Parathyroid adenoma (tissue), 2 donors: ENCODE data around the gene SPATS2.
"Not testable (repeated sequence)": the region's sequence is repeated elsewhere in the genome, so short reads cannot be mapped to it uniquely, and the experiment has no call there.

Source experiments
- H2AFZ ChIP-seq: fragments of 300-600 bp; sonication (generic); one replicate; pipeline ENCODE4 v1.7.0; 2017; ENCODE audit warnings: antibody characterized with exemption, mild to moderate bottlenecking
- H3K27ac ChIP-seq: fragments of 300-600 bp; sonication (generic); one replicate; pipeline ENCODE4 v1.7.0; 2017
- H3K27me3 ChIP-seq: fragments of 300-600 bp; sonication (generic); one replicate; pipeline ENCODE4 v1.7.0; 2017; ENCODE audit warnings: low read length; ENCODE audit not compliant: control insufficient read depth, insufficient read depth
- H3K36me3 ChIP-seq: fragments of 300-600 bp; sonication (generic); one replicate; pipeline ENCODE4 v1.7.0; 2017; ENCODE audit warnings: low read length; ENCODE audit not compliant: control insufficient read depth, insufficient read depth
- H3K4me1 ChIP-seq: fragments of 300-600 bp; sonication (generic); one replicate; pipeline ENCODE4 v1.7.0; 2017; ENCODE audit warnings: control low read depth
- H3K4me2 ChIP-seq: fragments of 300-600 bp; sonication (generic); one replicate; pipeline ENCODE4 v1.7.0; 2017; ENCODE audit warnings: low read length
- H3K4me3 ChIP-seq: fragments of 300-600 bp; sonication (generic); one replicate; pipeline ENCODE4 v1.7.0; 2017; ENCODE audit warnings: low read depth, low read length
- H3K79me2 ChIP-seq: fragments of 300-600 bp; sonication (generic); one replicate; pipeline ENCODE4 v1.7.0; 2017; ENCODE audit warnings: control low read depth
- H3K9ac ChIP-seq: fragments of 300-600 bp; sonication (generic); one replicate; pipeline ENCODE4 v1.7.0; 2017; ENCODE audit warnings: mild to moderate bottlenecking
- H3K9me3 ChIP-seq: fragments of 300-600 bp; sonication (generic); one replicate; pipeline ENCODE4 v1.7.0; 2017; ENCODE audit warnings: low read length; ENCODE audit not compliant: control insufficient read depth
- CTCF ChIP-seq: fragments of 300-600 bp; sonication (generic); IDR thresholded peaks from one replicate; pipeline ENCODE4 v1.7.0; 2017; ENCODE audit warnings: antibody characterized with exemption, mild to moderate bottlenecking
- donor health status: primary hyperparathyroidism.

SPATS2 gene

GRCh38 chr12:49505672-49506071 lies 138.4 kb downstream of the SPATS2 start:
- no peak overlapping the region for H3K9ac ChIP-seq
- H3K27me3 ChIP-seq = no peaks in the 10 kb centered on the region
- no peak overlapping the region for H3K4me2 ChIP-seq
- H3K4me3 ChIP-seq = no peak overlapping the region
- H3K27ac ChIP-seq = no peak overlapping the region
- no peaks in the 10 kb centered on the region for H3K9me3 ChIP-seq
- no peaks in the 10 kb centered on the region for H3K4me1 ChIP-seq
- H3K79me2 ChIP-seq = no peaks in the 10 kb centered on the region
- H2AFZ ChIP-seq = no peak overlapping the region
- H3K36me3 ChIP-seq = no peaks in the 10 kb centered on the region
- no peak for TF ChIP-seq CTCF

DNA sequence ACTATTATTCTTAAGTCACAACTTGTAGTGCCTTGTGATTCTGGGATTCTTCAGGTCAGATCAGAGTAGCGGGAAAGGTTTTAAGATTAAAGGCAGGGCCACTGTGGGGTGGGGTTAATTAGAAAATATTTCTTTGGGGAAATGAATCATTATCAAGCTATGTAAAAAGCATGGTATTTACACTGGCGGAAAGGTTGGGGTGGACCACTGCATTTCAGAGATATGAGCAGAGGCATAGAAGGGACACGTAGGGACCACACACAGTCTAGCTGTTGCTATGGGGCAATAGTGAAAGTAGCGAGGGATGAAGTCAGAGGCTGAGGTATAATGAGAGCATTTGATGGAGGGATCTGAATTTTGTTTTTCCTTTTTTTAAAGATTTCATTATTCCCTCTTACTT lies 139.9 kb downstream of the SPATS2 start:
- TF ChIP-seq CTCF = no peak
- no peaks in the 10 kb centered on the region for H3K9me3 ChIP-seq

GRCh38 chr12:49509681-49510080 lies 142.4 kb downstream of the SPATS2 start:
- not testable (repeated sequence) for H3K9ac ChIP-seq, H3K4me2 ChIP-seq, H3K27ac ChIP-seq, H3K4me1 ChIP-seq, H3K4me3 ChIP-seq, H3K9me3 ChIP-seq, H3K27me3 ChIP-seq, H3K36me3 ChIP-seq, H3K79me2 ChIP-seq, H2AFZ ChIP-seq

More for the DNA sequence above, 139.9 kb downstream of the SPATS2 start:
- Histone ChIP-seq H3K79me2 (no peaks in the 10 kb centered on the region), H3K27me3 (no peaks in the 10 kb centered on the region), H3K36me3 (no peaks in the 10 kb centered on the region), H3K9ac (no peak overlapping the region), H3K4me1 (no peaks in the 10 kb centered on the region), H2AFZ (no peak overlapping the region), H3K4me2 (no peak overlapping the region), H3K4me3 (no peak overlapping the region), H3K27ac (no peak overlapping the region)

- Histone ChIP-seq H3K4me1 (no peaks in the 10 kb centered on the region), H3K79me2 (no peaks in the 10 kb centered on the region), H3K27me3 (no peaks in the 10 kb centered on the region), H3K9me3 (no peaks in the 10 kb centered on the region), H3K27ac (no peak overlapping the region), H3K36me3 (no peaks in the 10 kb centered on the region), H3K9ac (no peak overlapping the region), H3K4me3 (no peak overlapping the region), H3K4me2 (no peak overlapping the region), H2AFZ (no peak overlapping the region)
- no peak for TF ChIP-seq CTCF
Observed at GRCh38 chr12:49511410-49511809, 144.1 kb downstream of the SPATS2 start.

DNA sequence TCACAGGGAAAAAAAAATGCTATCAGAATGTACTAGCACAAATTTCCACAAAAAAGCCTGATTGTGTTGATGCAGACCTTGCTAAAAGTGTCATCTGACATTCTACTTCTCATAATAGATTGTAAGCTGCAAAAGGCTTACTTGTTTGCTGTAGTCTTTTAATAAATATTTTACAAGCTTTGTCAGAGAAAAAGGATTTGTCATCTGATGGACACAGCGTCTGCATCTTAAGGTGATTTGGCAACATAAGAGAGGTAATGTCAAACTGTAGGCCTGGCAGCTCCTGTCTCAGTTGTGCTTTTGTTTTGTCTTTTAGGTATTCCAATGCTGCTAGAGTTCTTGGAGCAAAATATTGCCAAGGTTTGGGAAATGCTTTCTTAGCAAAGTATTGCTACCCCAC lies 145.3 kb downstream of the SPATS2 start:
- Histone ChIP-seq H3K36me3 (no peaks in the 10 kb centered on the region), H3K4me3 (no peak overlapping the region), H3K4me1 (no peaks in the 10 kb centered on the region), H3K79me2 (no peaks in the 10 kb centered on the region), H3K4me2 (no peak overlapping the region), H3K9me3 (no peaks in the 10 kb centered on the region), H2AFZ (no peak overlapping the region), H3K27me3 (no peaks in the 10 kb centered on the region), H3K9ac (no peak overlapping the region), H3K27ac (no peak overlapping the region)
- no peak for TF ChIP-seq CTCF
